Astrocyte (in vitro differentiated cells and primary cell): ENCODE data around the gene ECM1. TPM values are rescaled to one million over a fixed set of nuclear protein-coding genes. Genes with fewer than 3 reads are reported as not detected.

Source experiments
- DNase-seq: peaks from one replicate; pipeline ENCODE4 v3.0.0-alpha.2; 2010; ENCODE audit warnings: low read depth
- FAIRE-seq: peaks from 2 replicates; lab custom pipeline; 2011; peaks lifted over from hg19 to GRCh38; lab: Jason Lieb, UNC
- H2AFZ ChIP-seq: 2 replicates; pipeline ENCODE4 v1.6.0; 2012; ENCODE audit warnings: low read depth, low read length, inconsistent platforms
- H3K27ac ChIP-seq: 2 replicates; pipeline ENCODE4 v1.5.1; 2011; ENCODE audit warnings: low read depth, low read length, inconsistent platforms
- H3K27me3 ChIP-seq: 2 replicates; pipeline ENCODE4 v1.6.0; 2011; ENCODE audit warnings: low read length, inconsistent platforms; ENCODE audit not compliant: insufficient read depth
- H3K36me3 ChIP-seq: 2 replicates; pipeline ENCODE4 v1.5.1; 2011; ENCODE audit warnings: low read length, inconsistent platforms; ENCODE audit not compliant: insufficient read depth
- H3K4me1 ChIP-seq: 2 replicates; pipeline ENCODE4 v1.5.1; 2011; ENCODE audit warnings: low read length, inconsistent platforms; ENCODE audit not compliant: insufficient read depth
- H3K4me2 ChIP-seq: 2 replicates; pipeline ENCODE4 v1.6.0; 2012; ENCODE audit warnings: low read length, inconsistent platforms
- H3K4me3 ChIP-seq: 2 replicates; pipeline ENCODE4 v1.5.1; 2011; ENCODE audit warnings: low read depth, mild to moderate bottlenecking, low read length, inconsistent platforms; ENCODE audit not compliant: insufficient read depth
- H3K79me2 ChIP-seq: 2 replicates; pipeline ENCODE4 v1.6.0; 2012; ENCODE audit warnings: mild to moderate bottlenecking, low read length, inconsistent platforms; ENCODE audit not compliant: insufficient read depth
- H3K9ac ChIP-seq: 2 replicates; pipeline ENCODE4 v1.6.0; 2012; ENCODE audit warnings: mild to moderate bottlenecking, low read length, inconsistent platforms
- H3K9me3 ChIP-seq: 2 replicates; pipeline ENCODE4 v1.5.1; 2012; ENCODE audit warnings: low read depth, mild to moderate bottlenecking, low read length, inconsistent platforms; ENCODE audit not compliant: insufficient read depth
- H4K20me1 ChIP-seq: 2 replicates; pipeline ENCODE4 v1.6.0; 2012; ENCODE audit warnings: low read length, inconsistent platforms; ENCODE audit not compliant: insufficient read depth
- H3K27ac Mint-ChIP-seq: one replicate; pipeline ENCODE4 v1.8.0; 2021; ENCODE audit warnings: mild to moderate bottlenecking, mixed read lengths; ENCODE audit not compliant: unreplicated experiment
- H3K27me3 Mint-ChIP-seq: one replicate; pipeline ENCODE4 v1.8.0; 2021; ENCODE audit warnings: low read depth, mixed read lengths; ENCODE audit not compliant: unreplicated experiment
- H3K36me3 Mint-ChIP-seq: one replicate; pipeline ENCODE4 v1.8.0; 2021; ENCODE audit warnings: low read depth, mixed read lengths; ENCODE audit not compliant: unreplicated experiment
- H3K4me1 Mint-ChIP-seq: one replicate; pipeline ENCODE4 v1.8.0; 2021; ENCODE audit warnings: low read depth, mixed read lengths; ENCODE audit not compliant: unreplicated experiment
- H3K4me3 Mint-ChIP-seq: one replicate; pipeline ENCODE4 v1.8.0; 2021; ENCODE audit warnings: mild to moderate bottlenecking, moderate library complexity, mixed read lengths; ENCODE audit not compliant: unreplicated experiment
- H3K9me3 Mint-ChIP-seq: one replicate; pipeline ENCODE4 v1.8.0; 2021; ENCODE audit warnings: mild to moderate bottlenecking, mixed read lengths; ENCODE audit not compliant: unreplicated experiment
- CTCF ChIP-seq: IDR thresholded peaks from 2 replicates; pipeline ENCODE4 v1.5.1; 2011; ENCODE audit warnings: low read depth, mild to moderate bottlenecking, inconsistent platforms, low read length, moderate library complexity; ENCODE audit not compliant: insufficient read depth
- EZH2 ChIP-seq: IDR thresholded peaks from 2 replicates; pipeline ENCODE4 v1.6.1; 2012; ENCODE audit warnings: mild to moderate bottlenecking, low read length, inconsistent platforms; ENCODE audit not compliant: insufficient read depth
- total RNA-seq: library from RNA; stranded (reverse); gene quantifications from 2 replicates; pipeline ENCODE4 v1.2.1, GENCODE V29; 2021

ECM1 gene
- total RNA-seq, 1 donor from 2014 or later: 26.0 TPM

DNA sequence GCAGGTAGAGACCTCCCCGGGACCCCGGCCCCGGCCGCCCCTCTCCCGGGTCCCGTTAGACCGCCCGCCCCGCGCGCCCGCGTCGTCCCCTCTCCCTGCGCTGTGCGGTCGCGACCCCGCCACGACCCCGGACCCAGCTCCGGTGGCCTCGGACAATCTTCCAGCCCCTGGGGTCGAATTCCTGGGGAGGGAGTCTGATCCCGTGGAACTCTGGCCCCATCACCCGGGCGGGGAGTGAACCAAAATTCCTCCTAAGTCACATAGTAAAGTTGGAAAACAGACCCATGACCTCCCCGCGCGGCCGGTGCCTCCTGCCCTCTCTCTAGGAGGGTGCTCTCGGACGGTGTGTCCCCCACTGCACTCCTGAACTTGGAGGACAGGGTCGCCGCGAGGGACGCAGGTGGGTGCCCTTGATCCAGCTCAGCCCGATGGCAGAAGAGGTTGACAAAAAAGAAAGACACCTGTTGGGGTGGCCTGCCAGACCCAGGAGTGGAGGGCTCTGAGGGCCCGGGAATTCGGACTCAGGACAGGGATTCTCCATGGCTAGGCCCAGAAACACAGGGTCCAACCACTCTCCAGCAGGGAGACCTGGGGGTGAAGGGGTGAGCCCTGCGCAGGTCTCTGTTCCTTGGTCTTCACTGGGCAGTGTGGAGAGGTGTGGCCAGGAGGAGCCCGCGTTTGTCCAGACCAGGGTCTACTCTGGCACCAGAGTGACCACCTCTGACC is 41.8 kb downstream of the ECM1 start:
- Histone ChIP-seq H3K79me2 (no peaks in the 10 kb centered on the region), H3K4me1 (peaks cover 14% of the 10 kb centered on the region), H3K27me3 (no peaks in the 10 kb centered on the region), H3K4me2 (peak overlapping the region; percentile 88), H3K9ac (peak overlapping the region; percentile 59), H3K36me3 (no peaks in the 10 kb centered on the region), H2AFZ (no peak overlapping the region), H4K20me1 (no peaks in the 10 kb centered on the region), H3K4me3 (peak overlapping the region; percentile 28), H3K27ac (no peak overlapping the region), H3K9me3 (no peaks in the 10 kb centered on the region)
- Mint-ChIP-seq H3K9me3 (no peaks in the 10 kb centered on the region), H3K27me3 (no peaks in the 10 kb centered on the region), H3K4me3 (peak overlapping the region; percentile 80), H3K4me1 (peaks cover 14% of the 10 kb centered on the region), H3K36me3 (no peaks in the 10 kb centered on the region), H3K27ac (peak overlapping the region; percentile 75)
- TF ChIP-seq EZH2: no peak
- TF ChIP-seq CTCF: no peak
- FAIRE-seq (no peak), DNase-seq (no peak)

DNA sequence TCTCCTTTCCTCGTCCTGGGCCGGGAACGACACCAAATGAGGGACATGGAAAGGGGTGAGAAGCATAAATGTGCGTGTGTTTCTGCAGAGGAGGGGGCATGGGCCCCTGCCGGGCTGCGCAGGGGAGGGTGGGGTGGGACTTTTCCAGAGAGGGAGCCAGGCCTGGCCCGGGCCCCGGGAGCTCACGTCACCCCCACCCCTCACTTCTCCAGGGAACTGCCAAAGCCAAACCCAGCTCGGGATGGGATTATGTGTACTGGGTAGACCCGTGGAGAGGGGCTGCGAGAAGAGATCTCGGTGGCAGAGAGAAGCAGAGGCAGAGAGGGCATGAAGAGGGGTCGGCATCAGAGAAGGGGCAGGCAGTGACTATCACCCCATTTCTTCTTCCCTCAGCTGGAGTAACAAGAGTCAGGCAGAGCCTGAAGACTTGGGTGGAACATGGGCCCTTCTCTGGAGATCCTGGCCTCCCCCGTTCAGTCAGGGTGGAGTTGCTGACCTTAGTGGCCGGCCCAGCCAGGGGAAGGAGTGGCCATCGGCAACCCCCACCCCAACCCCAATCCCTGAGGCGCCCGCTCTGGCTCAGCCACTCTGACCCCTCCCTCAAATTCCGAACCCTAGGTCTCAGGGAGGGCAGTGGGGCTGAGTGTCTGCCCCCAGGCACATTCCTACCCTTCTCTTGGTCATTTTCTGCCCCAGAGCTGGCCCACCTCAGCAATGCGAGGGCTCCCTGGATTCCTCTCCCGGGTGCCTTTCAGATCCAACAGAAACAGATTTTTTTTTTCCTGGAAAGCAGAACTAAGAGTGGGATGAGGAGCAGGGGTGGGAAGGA is 42.5 kb downstream of the ECM1 start:
- H3K9ac ChIP-seq: no peak overlapping the region
- H3K27me3 ChIP-seq: no peaks in the 10 kb centered on the region
- H3K27ac ChIP-seq: no peak overlapping the region
- H3K27me3 Mint-ChIP-seq: no peaks in the 10 kb centered on the region
- H3K36me3 ChIP-seq: no peaks in the 10 kb centered on the region
- peaks cover 14% of the 10 kb centered on the region for H3K4me1 Mint-ChIP-seq
- peaks cover 14% of the 10 kb centered on the region for H3K4me1 ChIP-seq
- peak overlapping the region; percentile 80 for H3K4me3 Mint-ChIP-seq
- H3K36me3 Mint-ChIP-seq: no peaks in the 10 kb centered on the region
- H3K9me3 Mint-ChIP-seq: no peaks in the 10 kb centered on the region
- no peak overlapping the region for H3K4me3 ChIP-seq
- DNase-seq: no peak
- no peaks in the 10 kb centered on the region for H3K9me3 ChIP-seq
- FAIRE-seq: no peak
- no peak overlapping the region for H3K27ac Mint-ChIP-seq
- TF ChIP-seq EZH2 (no peak), CTCF (no peak)
- H4K20me1 ChIP-seq: no peaks in the 10 kb centered on the region
- H2AFZ ChIP-seq: no peak overlapping the region
- no peak overlapping the region for H3K4me2 ChIP-seq
- no peaks in the 10 kb centered on the region for H3K79me2 ChIP-seq
